Stimulated activated CD4-positive, alpha-beta T cell treated with anti-CD3 and anti-CD28 coated beads, Interleukin-2, amount 100 ng/mL, for 4 hours (primary cell): Measurements from ENCODE around the gene ARHGAP31.

ENCODE experiments used
- DNase-seq: peaks from one replicate; pipeline ENCODE4 v3.0.0-alpha.2; 2020; ENCODE audit warnings: low read depth

Gene ARHGAP31

DNA sequence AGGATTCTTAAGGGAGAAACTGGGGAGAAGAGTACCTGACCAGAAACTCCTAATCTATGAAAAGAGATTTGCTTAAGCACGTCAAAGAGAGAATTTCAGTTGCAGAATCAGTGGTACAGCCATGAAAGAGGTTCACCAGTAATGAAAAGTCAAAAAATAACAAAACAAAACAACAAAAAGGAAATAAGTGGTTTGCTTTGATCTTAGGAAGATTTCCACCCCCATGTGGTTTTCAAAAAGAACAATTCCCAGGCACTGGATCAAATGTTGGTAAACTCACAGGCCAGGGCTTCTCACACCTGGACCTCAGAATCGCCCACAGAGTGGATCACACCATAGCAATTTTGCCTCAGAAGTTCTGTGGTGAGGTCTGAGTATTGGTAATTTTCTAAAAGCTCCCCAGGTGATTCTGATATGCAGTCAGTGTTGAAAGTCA lies 101.8 kb downstream of the ARHGAP31 start:
- no peak for DNase-seq

DNA sequence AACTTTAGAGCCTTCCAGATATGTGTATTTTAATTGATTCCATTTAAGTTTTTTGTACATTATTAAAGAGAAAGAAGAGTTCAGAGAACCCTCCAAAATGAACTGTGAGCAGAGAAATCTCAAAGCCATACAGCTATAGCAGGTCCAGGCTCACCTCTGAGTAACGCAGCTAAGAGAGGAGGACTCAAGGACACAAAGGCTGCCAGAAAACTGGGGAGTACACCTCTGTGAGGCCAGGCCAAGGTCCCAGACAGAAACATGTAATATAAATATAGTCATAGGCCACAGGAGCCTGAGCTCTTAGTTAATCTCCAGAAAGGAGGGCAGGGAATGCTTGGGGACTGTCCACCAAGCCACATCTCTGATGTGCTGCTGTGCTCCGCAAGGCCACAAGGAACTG lies 102.7 kb downstream of the ARHGAP31 start:
- no peak for DNase-seq

DNA sequence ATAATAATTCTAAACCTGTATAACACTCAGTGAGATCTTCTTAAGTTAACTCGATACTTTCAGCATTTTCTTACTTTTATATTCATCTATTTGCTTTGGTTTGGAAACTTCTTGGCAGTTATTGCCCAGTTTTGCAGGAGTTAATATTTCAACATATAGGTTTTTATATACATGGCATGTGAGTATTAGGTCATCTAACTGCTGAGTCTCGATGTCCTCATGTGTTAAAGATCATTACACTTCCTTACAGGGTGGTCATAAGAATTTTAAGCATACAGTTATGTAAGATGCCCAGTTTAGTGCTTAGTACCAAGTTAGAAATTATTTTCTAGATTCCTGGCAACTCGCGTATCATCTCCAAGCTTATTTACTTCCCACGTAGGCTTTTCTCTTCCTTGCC lies 106.3 kb downstream of the ARHGAP31 start:
- no peak for DNase-seq

DNA sequence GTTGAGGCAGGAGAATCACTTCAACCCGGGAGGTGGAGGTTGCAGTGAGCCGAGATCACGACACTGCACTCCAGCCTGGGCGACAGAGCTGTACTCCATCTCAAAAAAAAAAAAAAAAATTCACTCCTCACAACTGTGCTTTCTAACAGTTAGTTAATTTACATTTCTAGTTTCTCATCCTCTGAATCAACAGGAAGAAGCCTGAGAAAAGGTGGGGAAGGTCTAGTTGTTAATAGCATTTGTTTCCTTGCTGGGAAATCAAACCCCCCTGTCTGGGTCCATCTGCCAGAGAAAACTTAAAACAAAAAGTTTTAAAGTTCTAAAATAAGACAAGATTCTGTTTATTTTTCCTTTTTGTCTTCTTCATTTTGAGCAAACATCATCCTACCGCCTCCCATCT lies 106.9 kb downstream of the ARHGAP31 start:
- no peak for DNase-seq

DNA sequence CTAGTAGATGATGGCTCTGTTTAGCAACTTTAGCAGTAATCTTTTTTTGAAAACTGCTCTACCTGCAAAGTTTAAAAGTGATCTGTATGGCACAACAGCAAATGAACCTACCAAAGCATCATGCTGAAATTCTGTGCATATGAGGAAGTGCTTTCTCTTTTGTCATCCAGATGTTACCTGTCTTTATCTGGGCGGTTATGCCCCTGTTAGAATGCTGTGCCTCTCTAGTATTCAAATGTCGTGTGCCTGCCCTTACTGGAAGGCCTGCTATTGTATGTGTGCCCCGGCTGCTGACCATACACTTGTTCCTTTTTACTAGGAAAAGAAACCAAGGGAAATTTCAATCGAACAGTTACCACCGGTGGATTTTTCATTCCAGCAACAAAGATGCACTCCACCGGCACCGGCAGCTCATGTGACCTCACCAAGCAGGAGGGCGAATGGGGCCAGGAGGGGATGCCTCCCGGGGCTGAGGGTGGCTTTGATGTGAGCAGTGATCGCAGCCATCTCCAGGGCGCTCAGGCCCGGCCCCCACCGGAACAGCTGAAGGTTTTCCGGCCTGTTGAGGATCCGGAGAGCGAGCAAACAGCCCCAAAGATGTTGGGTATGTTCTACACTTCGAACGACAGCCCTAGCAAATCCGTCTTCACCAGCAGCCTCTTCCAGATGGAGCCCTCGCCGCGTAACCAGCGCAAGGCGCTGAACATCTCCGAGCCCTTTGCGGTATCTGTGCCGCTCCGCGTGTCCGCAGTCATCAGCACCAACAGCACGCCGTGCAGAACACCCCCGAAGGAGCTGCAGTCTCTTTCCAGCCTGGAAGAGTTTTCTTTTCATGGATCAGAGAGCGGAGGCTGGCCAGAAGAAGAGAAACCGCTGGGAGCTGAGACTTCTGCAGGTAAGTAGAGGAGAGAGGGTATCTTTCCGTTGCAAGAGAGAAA lies 107.6 kb downstream of the ARHGAP31 start:
- DNase-seq, result no peak

DNA sequence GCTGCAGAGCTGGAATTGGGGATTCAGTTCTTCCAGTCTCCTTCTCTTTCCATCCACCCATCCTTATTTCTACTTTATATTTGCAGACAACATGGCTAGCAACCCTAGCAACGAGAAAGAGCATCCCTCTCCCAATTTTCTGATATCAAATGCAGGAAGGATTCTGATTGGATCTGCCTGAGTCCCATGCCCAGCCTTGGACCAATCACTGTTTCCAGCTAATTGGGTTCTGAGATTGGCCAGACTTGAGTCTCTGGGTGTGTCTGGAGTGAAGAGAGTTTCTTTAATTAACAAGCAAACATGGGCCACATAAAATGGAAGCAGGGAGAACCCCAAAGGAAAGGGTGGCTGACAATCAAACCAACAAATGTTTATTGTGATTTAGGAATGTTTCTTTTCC lies 108.6 kb downstream of the ARHGAP31 start:
- DNase-seq, result no peak

DNA sequence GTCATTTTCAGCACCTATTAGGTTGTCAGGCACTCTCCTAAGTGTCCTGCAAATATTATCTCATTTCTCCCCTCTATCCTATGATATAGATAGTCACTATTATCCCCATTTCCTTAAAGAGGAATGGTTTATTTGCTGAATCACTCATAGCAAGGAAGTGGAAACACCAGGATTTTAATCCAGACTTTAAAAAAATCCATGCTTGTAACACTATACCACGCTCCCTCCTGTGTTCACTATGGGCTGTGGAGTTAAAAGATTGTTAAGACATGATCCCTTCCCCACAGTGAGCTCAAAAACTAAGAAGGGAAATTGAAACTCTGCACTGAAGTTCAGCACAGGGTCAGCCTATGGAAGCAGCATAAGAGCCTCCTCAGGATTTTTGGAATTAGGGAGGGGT lies 109.0 kb downstream of the ARHGAP31 start:
- DNase-seq, result no peak

DNA sequence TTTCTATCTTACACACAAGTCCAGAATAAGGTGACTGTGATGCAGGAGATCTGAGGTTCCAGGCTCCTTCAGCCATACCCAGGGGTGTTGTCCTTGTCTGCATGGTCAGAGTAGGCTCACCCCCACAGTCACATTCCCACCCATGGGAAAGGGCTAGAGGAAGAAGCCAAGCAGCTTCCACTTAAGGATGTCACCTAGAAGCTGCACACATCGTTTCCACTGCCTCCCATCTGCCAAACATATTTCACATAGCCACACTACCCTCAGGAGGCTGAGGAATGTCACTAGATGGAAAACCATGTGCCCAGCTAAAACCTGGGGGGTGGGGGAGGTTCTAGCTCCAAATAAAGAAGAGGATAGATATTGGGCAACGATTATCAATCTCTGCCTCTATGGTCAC lies 111.1 kb downstream of the ARHGAP31 start:
- no peak for DNase-seq

DNA sequence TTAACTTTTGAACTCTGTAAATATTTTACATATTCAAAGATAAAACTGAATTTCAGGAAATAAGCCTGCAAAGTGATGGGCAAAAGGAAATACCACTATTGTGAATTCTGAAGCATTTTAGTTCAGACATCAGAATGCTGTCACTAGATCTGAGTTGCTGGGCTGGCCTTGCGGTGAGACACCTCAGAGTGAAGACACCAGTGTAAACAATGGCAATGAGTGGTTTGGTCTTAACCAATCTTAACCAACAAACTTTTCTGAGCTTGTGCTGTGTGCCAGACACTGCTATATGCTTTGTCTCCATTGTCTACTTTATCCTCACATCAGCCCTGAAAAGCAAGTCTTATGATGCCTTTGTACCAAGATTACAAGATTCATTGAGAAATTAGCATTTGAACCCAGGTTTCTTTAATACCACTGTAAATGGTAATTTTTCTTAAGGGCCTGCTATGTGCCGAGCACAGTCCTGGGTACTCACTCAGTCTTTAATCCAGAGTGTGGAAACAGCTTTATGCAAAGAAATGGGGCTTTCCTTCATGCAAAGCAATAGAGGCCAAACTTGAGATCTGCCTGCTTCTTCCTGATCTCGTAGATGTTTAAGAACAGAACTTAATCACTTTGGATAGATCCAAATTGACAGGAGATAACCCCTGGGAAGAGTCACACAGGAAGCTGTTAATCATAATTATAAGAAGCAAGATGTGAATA lies 114.2 kb downstream of the ARHGAP31 start:
- DNase-seq, result no peak

DNA sequence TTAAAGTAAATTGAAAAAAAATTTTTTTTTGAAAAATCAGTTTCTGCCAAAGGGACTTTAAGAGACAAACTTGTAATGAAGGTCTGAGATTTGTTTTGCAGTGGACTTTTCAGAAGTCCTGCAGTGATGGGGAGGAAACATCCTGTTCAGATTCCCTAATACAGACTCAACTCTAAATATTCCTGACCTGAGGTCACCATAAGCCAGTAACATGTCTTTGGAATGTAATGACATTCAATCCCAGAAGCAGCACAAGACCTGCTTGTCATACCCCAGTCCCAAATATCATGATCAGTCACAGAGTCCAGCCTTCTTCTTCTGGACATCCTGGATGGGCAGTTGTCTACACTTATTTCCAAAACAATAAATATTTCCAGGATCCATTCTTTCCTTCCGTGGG lies 115.7 kb downstream of the ARHGAP31 start:
- DNase-seq, result no peak

DNA sequence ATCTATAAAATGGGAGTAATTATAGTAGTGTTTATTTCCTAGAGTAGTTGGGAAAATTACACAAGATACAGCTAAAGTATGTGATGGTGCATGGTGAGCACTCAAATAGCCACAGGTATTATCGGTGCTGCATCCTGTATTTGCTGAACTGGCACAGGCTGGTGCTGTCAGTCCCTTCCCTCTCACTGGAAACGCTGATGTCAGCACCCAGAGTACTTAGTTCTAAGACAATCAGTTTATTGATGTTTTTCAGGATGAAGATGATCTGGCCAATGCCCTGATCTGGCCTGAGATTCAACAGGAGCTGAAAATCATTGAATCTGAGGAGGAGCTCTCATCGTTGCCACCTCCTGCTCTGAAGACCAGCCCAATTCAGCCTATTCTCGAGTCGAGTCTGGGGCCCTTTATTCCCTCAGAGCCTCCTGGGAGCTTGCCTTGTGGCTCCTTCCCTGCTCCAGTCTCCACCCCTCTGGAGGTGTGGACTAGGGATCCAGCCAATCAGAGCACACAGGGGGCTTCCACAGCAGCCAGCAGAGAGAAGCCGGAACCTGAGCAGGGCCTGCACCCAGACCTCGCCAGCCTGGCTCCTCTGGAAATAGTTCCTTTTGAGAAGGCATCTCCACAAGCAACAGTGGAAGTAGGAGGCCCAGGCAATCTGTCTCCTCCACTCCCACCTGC lies 119.6 kb downstream of the ARHGAP31 start:
- DNase-seq, result no peak

DNA sequence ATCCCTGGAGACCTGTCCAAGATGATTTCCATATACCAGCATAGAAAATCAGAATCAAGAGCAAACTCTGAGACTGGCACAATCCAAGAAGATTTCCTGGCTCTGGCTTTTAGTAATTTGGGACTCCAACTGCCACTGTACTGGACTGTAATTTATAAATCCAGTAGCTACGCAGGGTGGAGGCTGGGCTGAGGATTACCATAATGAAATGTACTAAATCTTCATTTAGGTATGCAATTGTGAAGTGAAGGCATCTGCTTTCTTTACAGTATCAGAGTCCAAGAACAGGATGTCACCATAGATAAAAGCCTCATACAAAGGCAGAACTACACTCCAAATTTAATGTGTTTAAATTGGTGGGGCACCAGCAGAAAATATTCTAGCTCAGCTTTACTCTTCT lies 122.7 kb downstream of the ARHGAP31 start:
- DNase-seq, result no peak

DNA sequence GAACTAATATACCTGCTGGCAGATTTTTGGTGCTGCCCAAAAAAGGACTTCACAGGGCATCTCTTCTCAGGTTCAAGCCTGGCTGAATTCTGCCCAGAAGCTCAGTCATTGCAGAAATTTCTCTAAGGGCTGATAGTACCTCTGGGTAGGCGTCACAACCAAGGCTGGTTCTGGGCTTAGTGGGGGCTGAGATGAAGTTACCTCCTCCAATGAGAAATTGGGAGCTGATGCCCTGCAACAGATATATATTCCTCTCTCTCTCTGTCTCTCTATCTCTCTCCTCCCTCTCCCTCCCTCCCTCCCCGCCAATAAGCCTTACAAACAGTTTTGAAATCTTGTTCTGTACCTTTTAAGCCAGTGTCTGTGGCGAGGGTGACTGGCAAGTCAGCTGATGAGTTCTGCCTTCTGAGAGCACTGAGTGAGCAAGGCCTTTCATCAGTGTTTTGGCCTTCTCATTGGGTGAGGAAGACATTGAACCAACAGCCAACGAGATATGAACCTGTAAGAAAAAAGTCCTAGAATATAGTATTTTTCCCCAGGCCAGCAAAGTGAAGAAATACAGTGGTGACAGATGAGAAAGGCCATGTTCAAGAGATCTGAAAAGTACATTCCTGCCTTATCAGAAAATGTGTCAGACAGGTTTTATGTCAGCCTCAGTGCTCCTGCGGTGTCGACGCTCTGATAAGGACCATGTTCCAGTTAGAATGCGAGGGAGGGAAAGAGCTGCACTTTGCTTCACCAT lies 123.8 kb downstream of the ARHGAP31 start:
- DNase-seq, result no peak

DNA sequence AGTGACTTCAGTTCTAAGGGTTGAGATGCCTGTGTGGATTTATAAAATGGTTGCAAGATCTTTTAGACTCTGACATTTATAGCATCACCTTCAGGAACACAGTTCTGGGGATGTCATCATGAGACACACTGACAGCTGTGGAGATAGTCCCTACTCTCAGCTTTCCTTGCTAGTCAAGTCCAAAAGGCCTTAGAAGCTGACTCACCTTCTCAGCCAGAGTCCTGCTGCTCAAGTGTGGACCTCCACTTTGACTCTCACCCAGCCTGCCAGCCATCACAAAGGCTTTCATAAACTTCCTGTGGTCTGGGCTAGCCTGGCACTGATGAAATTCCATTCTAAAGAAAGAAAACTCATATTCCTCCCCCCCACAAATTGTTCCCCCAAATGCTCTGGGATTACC lies 124.5 kb downstream of the ARHGAP31 start:
- no peak for DNase-seq

DNA sequence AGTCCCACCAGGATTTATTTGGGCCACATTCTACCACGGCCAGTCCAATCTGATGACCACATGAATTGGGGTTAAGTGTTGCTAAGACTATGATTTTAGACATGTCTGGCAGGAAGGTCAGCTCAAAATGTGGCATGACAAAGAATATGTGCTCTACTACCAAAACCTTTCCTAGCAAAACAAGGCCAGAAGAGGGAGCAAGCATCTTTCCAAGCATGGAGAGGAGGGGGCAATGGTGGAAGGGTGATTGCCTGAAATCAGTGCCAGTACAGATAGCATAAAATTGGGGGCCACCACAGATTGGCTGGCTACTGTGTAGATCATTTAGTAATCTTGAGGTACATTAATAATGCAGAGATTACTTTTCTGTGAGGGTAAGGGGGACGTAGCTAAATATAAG lies 126.0 kb downstream of the ARHGAP31 start:
- DNase-seq, result no peak

DNA sequence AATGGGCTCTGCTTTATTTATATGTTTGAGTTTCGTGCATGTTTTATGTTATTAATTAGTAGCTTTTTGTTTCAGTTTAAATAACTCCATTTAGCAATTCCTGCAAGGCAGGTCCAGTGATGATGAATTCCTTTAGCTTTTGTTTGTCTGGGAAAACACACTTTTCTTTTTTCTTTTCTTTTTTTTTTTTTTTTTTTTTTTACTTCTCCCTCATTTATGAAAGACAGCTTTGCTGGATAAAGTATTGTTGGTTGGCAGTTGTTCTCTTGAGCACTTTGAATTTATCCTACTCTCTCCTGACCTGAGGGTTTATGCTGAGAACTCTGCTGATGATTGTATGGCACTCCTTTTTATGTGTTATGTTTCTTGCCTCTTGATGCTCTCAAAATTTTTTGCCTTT lies 133.5 kb downstream of the ARHGAP31 start:
- DNase-seq, result no peak

DNA sequence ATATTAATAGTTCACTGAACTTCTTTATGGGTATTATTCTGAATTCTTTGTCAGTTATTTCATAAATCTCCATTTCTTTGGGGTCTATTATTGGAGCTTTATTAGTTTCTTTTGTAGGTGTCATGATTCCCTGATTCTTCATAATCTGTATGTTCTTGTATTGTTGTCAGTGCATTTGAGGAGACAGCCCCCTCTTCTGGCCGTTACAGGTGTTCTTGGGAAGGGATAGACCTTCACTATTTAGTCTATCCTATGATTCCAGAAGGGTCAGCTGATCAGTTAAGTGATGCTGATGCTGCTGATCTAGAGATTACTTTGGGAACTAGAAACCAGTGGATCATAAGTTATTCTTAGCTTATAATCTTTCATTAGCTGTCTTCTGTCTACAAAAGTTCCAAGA lies 134.4 kb downstream of the ARHGAP31 start:
- no peak for DNase-seq

DNA sequence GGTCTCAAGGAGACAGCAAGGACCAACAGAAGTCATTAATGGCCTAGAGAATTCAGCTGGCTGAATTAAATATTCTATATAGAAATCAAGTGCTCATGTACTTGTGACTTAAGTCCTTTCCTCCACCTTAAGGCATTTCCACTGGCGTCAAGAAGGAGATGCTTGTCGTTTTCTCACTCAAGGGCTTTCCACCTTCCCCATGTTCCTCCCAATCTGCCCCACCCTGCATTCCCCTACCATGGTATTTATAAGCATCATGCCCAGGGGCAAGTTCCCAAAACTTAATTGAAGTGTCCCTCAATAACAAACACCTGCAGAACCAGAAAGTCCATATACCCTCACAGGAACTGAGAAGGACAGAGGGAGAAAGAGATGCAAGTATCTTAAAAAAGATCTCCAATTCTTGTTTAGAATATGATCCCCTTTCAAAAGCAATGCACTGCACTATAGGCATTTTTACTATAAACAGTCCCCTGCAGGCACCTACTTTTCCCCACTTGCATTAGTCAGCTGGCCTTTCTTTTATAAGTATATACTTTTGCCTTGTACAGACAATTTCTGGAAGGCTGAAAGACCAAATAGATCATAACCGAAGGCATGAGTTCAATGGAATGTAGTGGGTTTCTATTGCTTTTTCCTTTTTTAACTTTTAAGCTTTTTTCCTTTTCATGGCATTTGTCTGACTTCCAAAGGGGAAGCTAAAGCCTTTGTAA lies 139.6 kb downstream of the ARHGAP31 start:
- no peak for DNase-seq

DNA sequence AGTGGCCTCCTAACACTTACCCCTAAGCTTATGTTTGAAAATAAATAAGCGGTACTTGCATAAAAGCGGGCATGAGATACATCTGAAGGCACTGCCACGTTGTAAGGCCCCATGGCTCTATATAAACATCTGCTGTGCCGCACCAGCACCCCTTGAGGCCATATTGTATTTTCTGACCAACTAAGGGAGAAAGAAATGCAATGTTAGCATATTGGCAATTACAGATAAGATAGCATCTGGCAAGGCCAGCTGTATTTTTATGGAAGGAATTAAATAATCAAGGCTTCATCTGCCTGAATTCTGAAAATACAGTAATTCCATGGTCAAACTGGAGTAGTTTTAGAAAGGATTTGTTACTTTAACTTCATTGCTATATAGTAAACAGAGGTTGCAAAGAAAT lies 140.5 kb downstream of the ARHGAP31 start:
- DNase-seq, result no peak

DNA sequence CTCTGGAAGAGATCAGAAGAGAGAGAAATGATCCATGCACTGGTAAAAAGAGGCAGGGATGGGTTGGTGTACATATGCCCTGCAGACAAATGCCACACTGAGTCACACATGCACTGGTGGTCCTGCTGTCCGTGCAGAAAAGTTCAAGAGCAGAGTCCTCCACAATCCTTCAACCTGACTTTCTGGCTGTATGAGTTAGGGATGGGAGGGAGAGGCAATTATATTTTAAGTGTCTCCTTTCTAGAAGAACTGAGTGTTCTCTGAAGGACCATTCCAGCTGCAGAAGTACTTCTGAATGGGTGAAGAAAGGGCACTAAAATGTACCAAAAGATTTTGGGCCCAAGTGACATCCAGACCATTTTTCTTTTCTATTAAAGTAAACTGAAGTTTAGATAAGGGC lies 142.8 kb downstream of the ARHGAP31 start:
- no peak for DNase-seq

DNA sequence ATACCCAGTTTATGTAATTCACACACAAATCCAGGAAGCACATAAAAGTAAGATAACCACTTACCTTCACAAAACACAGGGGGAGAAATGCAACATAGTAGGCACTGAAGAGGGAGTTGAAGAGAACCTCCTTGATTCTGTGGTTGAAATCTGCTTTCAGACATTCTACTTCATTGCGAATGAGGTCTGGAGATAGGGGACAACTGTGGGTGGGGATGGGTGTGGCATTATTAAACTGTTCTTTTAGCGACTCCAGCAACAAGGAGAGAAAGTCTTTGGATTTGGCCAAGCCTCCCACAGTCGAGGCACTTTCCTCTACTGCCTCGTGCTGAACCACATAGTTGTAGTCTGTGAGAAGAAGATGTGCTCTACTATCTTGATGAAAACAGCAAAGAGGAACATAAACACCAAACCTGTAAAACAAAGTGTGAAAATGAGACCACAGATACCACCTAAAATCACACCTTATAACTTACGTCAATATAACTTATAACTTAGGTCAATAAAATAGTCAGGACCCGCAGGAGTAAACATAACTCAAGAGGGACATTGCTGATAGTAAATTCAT lies 143.6 kb downstream of the ARHGAP31 start:
- no peak for DNase-seq
